Endothelial cell of umbilical vein (primary cell): ENCODE measurements around the gene MAGI3. TPM values are rescaled to one million over a fixed set of nuclear protein-coding genes. Genes with fewer than 3 reads are reported as not detected.

ENCODE experiments used
- BruUV-seq: library from RNA; stranded (reverse); fragments of 400-500 nt; replicated peaks from 2 replicates; lab custom pipeline; 2021; lab: Mats Ljungman, UMichigan
- CTCF ChIA-PET: fragments of 300-600, 350-600 bp; sonication (Branson Sonifier 250); formaldehyde crosslinking; loops from one replicate; lab custom pipeline; 2021; ENCODE audit warnings: antibody characterized with exemption, inconsistent platforms; lab: Charles Lee
- POLR2A ChIA-PET: fragments of 300-600, 350-600 bp; sonication (Branson Sonifier 250); formaldehyde crosslinking; loops from one replicate; lab custom pipeline; 2021; ENCODE audit warnings: antibody characterized with exemption, inconsistent platforms; lab: Charles Lee
- DNase-seq: peaks from one replicate; pipeline ENCODE4 v3.0.0-alpha.2; 2011; ENCODE audit warnings: low read depth, low spot score
- FAIRE-seq: peaks from 2 replicates; lab custom pipeline; 2011; peaks lifted over from hg19 to GRCh38; lab: Jason Lieb, UNC
- H2AFZ ChIP-seq: 2 replicates; pipeline ENCODE4 v1.6.0; 2012; ENCODE audit warnings: low read depth, low read length, control low read depth, inconsistent platforms
- H3K27ac ChIP-seq: 2 replicates; pipeline ENCODE4 v1.5.1; 2011; ENCODE audit warnings: low read depth, mild to moderate bottlenecking, control low read depth, low read length, moderate library complexity; ENCODE audit not compliant: insufficient read depth
- H3K27me3 ChIP-seq, 2 experiments: 2 replicates each; pipeline versions ENCODE4 v1.6.0 to v1.6.1; 2011; ENCODE audit warnings: low read length in 2 of 2, mixed read lengths in 1 of 2; ENCODE audit not compliant: control insufficient read depth in 2 of 2, insufficient read depth in 2 of 2
- H3K36me3 ChIP-seq, 2 experiments: 2 replicates in 1 of 2; 3 replicates in 1 of 2; pipeline ENCODE4 v1.5.1; 2011; ENCODE audit warnings: low read length in 2 of 2, mild to moderate bottlenecking in 1 of 2, moderate library complexity in 1 of 2; ENCODE audit not compliant: control insufficient read depth in 2 of 2, insufficient read depth in 2 of 2; ENCODE audit errors: extremely low read depth in 1 of 2
- H3K4me1 ChIP-seq: 3 replicates; pipeline ENCODE4 v1.5.1; 2011; ENCODE audit warnings: mild to moderate bottlenecking, low read length; ENCODE audit not compliant: control insufficient read depth, insufficient read depth; ENCODE audit errors: extremely low read depth
- H3K4me2 ChIP-seq: 2 replicates; pipeline ENCODE4 v1.6.1; 2011; ENCODE audit warnings: low read length, control low read depth, mixed read lengths; ENCODE audit not compliant: insufficient read depth
- H3K4me3 ChIP-seq, 3 experiments: fragments of 200-600 bp in 1 of 3; sonication (generic), shearing (Covaris generic) in 1 of 3; replicated peaks in 1 of 3; 2 replicates each; pipeline ENCODE4 v1.5.1; 2011 to 2016; ENCODE audit warnings: control low read depth in 3 of 3, low read length in 3 of 3, mild to moderate bottlenecking in 2 of 3, inconsistent platforms in 1 of 3, low read depth in 1 of 3, moderate library complexity in 1 of 3; ENCODE audit not compliant: insufficient read depth in 1 of 3
- H3K79me2 ChIP-seq: 2 replicates; pipeline ENCODE4 v1.6.0; 2012; ENCODE audit warnings: low read length, inconsistent platforms; ENCODE audit not compliant: control insufficient read depth, insufficient read depth
- H3K9ac ChIP-seq: replicated peaks from 2 replicates; pipeline ENCODE3; 2011; ENCODE audit warnings: low read length, control low read depth; ENCODE audit not compliant: insufficient read depth; ENCODE audit errors: extremely low read depth
- H3K9me1 ChIP-seq: replicated peaks from 3 replicates; pipeline ENCODE4 v1.6.0; 2011; ENCODE audit warnings: mild to moderate bottlenecking, low read length; ENCODE audit not compliant: control insufficient read depth, insufficient read depth; ENCODE audit errors: extremely low read depth
- H3K9me3 ChIP-seq: replicated peaks from 2 replicates; pipeline ENCODE4 v1.5.1; 2012; ENCODE audit warnings: low read length, inconsistent platforms; ENCODE audit not compliant: control insufficient read depth, insufficient read depth
- H4K20me1 ChIP-seq: replicated peaks from 2 replicates; pipeline ENCODE3; 2011; ENCODE audit warnings: mild to moderate bottlenecking, low read length; ENCODE audit not compliant: control insufficient read depth, insufficient read depth; ENCODE audit errors: extremely low read depth
- EZH2 ChIP-seq: IDR thresholded peaks from 2 replicates; pipeline ENCODE4 v1.6.1; 2012; ENCODE audit warnings: borderline replicate concordance, low read depth, mild to moderate bottlenecking, moderate library complexity, low read length, inconsistent platforms; ENCODE audit not compliant: severe bottlenecking
- FOS ChIP-seq: IDR thresholded peaks from 2 replicates; pipeline ENCODE4 v1.6.1; 2011; ENCODE audit warnings: mild to moderate bottlenecking, low read length, moderate library complexity, borderline replicate concordance; ENCODE audit not compliant: insufficient read depth
- GATA2 ChIP-seq: IDR thresholded peaks from 2 replicates; pipeline ENCODE4 v1.7.0; 2011; ENCODE audit warnings: low read depth, mild to moderate bottlenecking, moderate library complexity, mixed read lengths, low read length; ENCODE audit not compliant: insufficient read length, insufficient read depth
- JUN ChIP-seq: IDR thresholded peaks from 2 replicates; pipeline ENCODE4 v1.6.1; 2011; ENCODE audit warnings: borderline replicate concordance, low read depth; ENCODE audit not compliant: insufficient read length, insufficient read depth
- MAX ChIP-seq: IDR thresholded peaks from 2 replicates; pipeline ENCODE4 v1.6.1; 2011; ENCODE audit not compliant: insufficient read depth, insufficient read length
- MYC ChIP-seq: IDR thresholded peaks from one replicate; pipeline ENCODE4 v1.6.1; 2011; ENCODE audit warnings: mild to moderate bottlenecking, low read depth, low read length
- POLR2A ChIP-seq: IDR thresholded peaks from 2 replicates; pipeline ENCODE4 v1.6.1; 2012; ENCODE audit warnings: low read depth, mild to moderate bottlenecking, control low read depth, low read length
- POLR2AphosphoS5 ChIP-seq: IDR thresholded peaks from 2 replicates; pipeline ENCODE4 v1.6.1; 2012; ENCODE audit warnings: low read depth, mild to moderate bottlenecking, control low read depth, low read length, moderate library complexity; ENCODE audit not compliant: insufficient read depth
- dilution Hi-C: fragments of 300-500 bp; cut with MboI; formaldehyde crosslinking; loops from one replicate; pipeline ENCODE4 v1.15.0; 2019; ENCODE audit warnings: low sequenced_read_pairs; ENCODE audit not compliant: extremely low pct_ligation_motif_present
- intact Hi-C: fragments of 100-400 bp; cut with micrococcal nuclease; formaldehyde crosslinking; loops from one replicate; pipeline ENCODE4 v1.10.0; 2022
- polyA plus RNA-seq, 4 experiments: library from polyadenylated mRNA; depleted of rRNA in 3 of 4; stranded (reverse) in 3 of 4; unstranded in 1 of 4; fragments of >200 nt; gene quantifications; 2 replicates each; pipeline versions ENCODE4 v1.2.1 to v1.2.3, GENCODE V29; 2011 to 2012; ENCODE audit warnings: missing spikeins in 1 of 4
- total RNA-seq: library from RNA; stranded (reverse); gene quantifications from 2 replicates; pipeline ENCODE4 v1.2.3, GENCODE V29; 2021
- TF ChIP-seq, protein P1 (sequence below), 2 donors: IDR thresholded peaks; 1 replicate in 1 of 2; 2 replicates in 1 of 2; pipeline ENCODE4 v1.5.1; 2011; ENCODE audit warnings: low read length in 2 of 2, mild to moderate bottlenecking in 2 of 2, moderate library complexity in 2 of 2, control low read depth in 1 of 2, inconsistent platforms in 1 of 2, low read depth in 1 of 2; ENCODE audit not compliant: insufficient read depth in 1 of 2; ENCODE audit errors: extremely low read depth in 1 of 2

The MAGI3 gene
- total and polyA plus RNA-seq, 2 donors (not counting 3 experiments of a cell fraction or from before 2014, with no cell fraction given), result 2.8 to 16.1 TPM

DNA sequence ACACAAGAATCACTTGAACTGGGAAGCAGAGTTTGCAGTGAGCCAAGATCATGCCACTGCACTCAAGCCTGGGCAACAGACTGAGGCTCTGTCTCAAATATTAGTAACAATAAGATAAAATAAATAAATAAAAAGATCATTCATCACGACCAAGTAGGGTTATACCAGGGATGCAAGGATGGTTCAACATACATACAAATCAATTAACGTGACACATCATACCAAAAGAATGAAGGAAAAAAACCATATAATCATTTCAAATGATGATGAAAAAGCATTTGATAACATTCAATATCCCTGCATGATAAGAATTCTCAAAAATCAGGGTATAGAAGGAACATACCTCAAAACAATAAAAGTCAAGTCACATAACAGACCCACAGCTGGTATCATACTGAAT lies 330.7 kb downstream of the MAGI3 start:
- Histone ChIP-seq H3K4me3 (no peak overlapping the region), H3K9me1 (no peaks in the 10 kb centered on the region), H3K27me3 (no peaks in the 10 kb centered on the region), H3K27ac (no peak overlapping the region), H3K36me3 (peaks cover 5 to 8% of the 10 kb centered on the region in 2 experiments), H4K20me1 (no peaks in the 10 kb centered on the region), H3K4me1 (no peaks in the 10 kb centered on the region), H3K79me2 (no peaks in the 10 kb centered on the region), H3K4me2 (no peak overlapping the region), H3K9me3 (no peaks in the 10 kb centered on the region), H3K9ac (no peak overlapping the region), H2AFZ (no peak overlapping the region)
- no TSS peak for BruUV-seq
- CTCF ChIA-PET, result no interaction called here
- POLR2A ChIA-PET, result no interaction called here
- DNase-seq (no peak), FAIRE-seq (no peak)
- intact Hi-C loops (no loop called here), dilution Hi-C loops (no loop called here)
- TF ChIP-seq MYC (no peak), POLR2A (no peak), EZH2 (no peak), POLR2AphosphoS5 (no peak), JUN (no peak), MAX (no peak), GATA2 (no peak), FOS (no peak)
- TF ChIP-seq, protein P1, sequence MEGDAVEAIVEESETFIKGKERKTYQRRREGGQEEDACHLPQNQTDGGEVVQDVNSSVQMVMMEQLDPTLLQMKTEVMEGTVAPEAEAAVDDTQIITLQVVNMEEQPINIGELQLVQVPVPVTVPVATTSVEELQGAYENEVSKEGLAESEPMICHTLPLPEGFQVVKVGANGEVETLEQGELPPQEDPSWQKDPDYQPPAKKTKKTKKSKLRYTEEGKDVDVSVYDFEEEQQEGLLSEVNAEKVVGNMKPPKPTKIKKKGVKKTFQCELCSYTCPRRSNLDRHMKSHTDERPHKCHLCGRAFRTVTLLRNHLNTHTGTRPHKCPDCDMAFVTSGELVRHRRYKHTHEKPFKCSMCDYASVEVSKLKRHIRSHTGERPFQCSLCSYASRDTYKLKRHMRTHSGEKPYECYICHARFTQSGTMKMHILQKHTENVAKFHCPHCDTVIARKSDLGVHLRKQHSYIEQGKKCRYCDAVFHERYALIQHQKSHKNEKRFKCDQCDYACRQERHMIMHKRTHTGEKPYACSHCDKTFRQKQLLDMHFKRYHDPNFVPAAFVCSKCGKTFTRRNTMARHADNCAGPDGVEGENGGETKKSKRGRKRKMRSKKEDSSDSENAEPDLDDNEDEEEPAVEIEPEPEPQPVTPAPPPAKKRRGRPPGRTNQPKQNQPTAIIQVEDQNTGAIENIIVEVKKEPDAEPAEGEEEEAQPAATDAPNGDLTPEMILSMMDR (IDR thresholded peaks at IDR 0.05; ENCODE audit: extremely low read depth in 1 of 2, insufficient read depth in 1 of 2, low read depth in 1 of 2, low read length in 2 of 2), result no peak
